Heart left ventricle (tissue), 16 donors: ENCODE data around the gene RAB33A. TPM values are rescaled to one million over a fixed set of nuclear protein-coding genes. Genes with fewer than 3 reads are reported as not detected.

Source experiments
- ATAC-seq, 4 donors: fragments of 200-7000 bp; cut with Tn5 transposase; one replicate each; pipeline ENCODE4 v1.9.1; 2020 to 2022; ENCODE audit warnings: moderate library complexity in 4 of 4, mild to moderate bottlenecking in 3 of 4, moderate number of reproducible peaks in 1 of 4
- DNase-seq, 5 donors: peaks; one replicate each; pipeline ENCODE4 v3.0.0-alpha.2; 2020
- H3K27ac ChIP-seq, 12 donors: fragments of 200-600 bp; sonication (generic) in 4 of 12; one replicate each; pipeline versions ENCODE4 v1.5.0 to v1.8.0; 2016 to 2022; ENCODE audit warnings: mild to moderate bottlenecking in 2 of 12
- H3K27me3 ChIP-seq, 9 donors: fragments of 200-600 bp; sonication (generic) in 2 of 9; one replicate each; pipeline versions ENCODE4 v1.5.1 to v1.8.0; 2016 to 2022; ENCODE audit warnings: mild to moderate bottlenecking in 3 of 9
- H3K36me3 ChIP-seq, 9 donors: fragments of 200-600 bp; sonication (generic) in 2 of 9; one replicate each; pipeline versions ENCODE4 v1.5.0 to v1.8.0; 2018 to 2022; ENCODE audit warnings: mild to moderate bottlenecking in 2 of 9
- H3K4me1 ChIP-seq, 12 donors: fragments of 200-600 bp; sonication (generic) in 4 of 12; one replicate each; pipeline versions ENCODE4 v1.5.0 to v1.8.0; 2016 to 2022; ENCODE audit warnings: mild to moderate bottlenecking in 3 of 12
- H3K4me3 ChIP-seq, 12 donors: fragments of 200-600 bp; sonication (generic) in 4 of 12; one replicate each; pipeline versions ENCODE4 v1.5.0 to v1.8.0; 2017 to 2022; ENCODE audit warnings: mild to moderate bottlenecking in 9 of 12, moderate library complexity in 4 of 12
- H3K9me3 ChIP-seq, 12 donors: fragments of 200-600 bp; sonication (generic) in 4 of 12; one replicate each; pipeline versions ENCODE4 v1.5.0 to v1.8.0; 2016 to 2022; ENCODE audit warnings: mild to moderate bottlenecking in 1 of 12
- POLR2A ChIP-seq, 2 donors: fragments of 450-650 bp; IDR thresholded peaks; one replicate each; pipeline ENCODE4 v1.6.1; 2017; ENCODE audit warnings: antibody characterized with exemption in 2 of 2, mild to moderate bottlenecking in 2 of 2, moderate library complexity in 2 of 2
- WGBS, 4 donors: extraction: QIAGEN DNeasy Blood & Tissue Kit in 2 of 4; methylation state at CpG; one replicate each; pipeline versions ENCODE4 v1.1.5 to v1.1.7; 2013 to 2018; 5-methylcytosine and 5-hydroxymethylcytosine counted together
- intact Hi-C, 10 donors: fragments of 100-400 bp; cut with DNase I; formaldehyde crosslinking; loops; one replicate each; pipeline versions ENCODE4 v1.11.1 to v1.14.2; 2022
- polyA plus RNA-seq, 2 donors: library from polyadenylated mRNA; stranded (reverse); fragments of 200-250 nt; gene quantifications; one replicate each; pipeline ENCODE4 v1.2.3, GENCODE V29; 2013
- total RNA-seq, 9 donors: library from RNA; depleted of rRNA in 2 of 9; stranded (reverse); fragments of >200 nt in 2 of 9; fragmentation: NEBNext Ultra II Directional in 3 of 9; extraction: Animal tissue kit (Norgen Biotek cat#: 25700) in 3 of 9; gene quantifications; one replicate each; pipeline versions ENCODE4 v1.1.0 to v1.2.4, GENCODE V29; 2016 to 2023
- TF ChIP-seq, protein P1 (sequence below), 12 donors: fragments of 200-600 bp; sonication (generic) in 4 of 12; IDR thresholded peaks; one replicate each; pipeline versions ENCODE4 v1.5.0 to v1.8.0; 2018 to 2022; ENCODE audit warnings: antibody characterized with exemption in 12 of 12, mild to moderate bottlenecking in 5 of 12
- donor health status: ischemic (EF 13 %, LVEDD 7.1; RV severe dilation, severe dysfunction).
- donor health status: healthy with polysubstance abuse.
- donor health status: DM: no; HTN: yes; CAD: no.
- donor health status: DM: no; HTN: no; CAD: no.
- donor health status: ischemic (EF 25% LVEDD 6.9; RV normal size, moderate dysfunction).
- donor health status: ischemic (EF 25% LVEDD 5.7; RV mildly dilated, moderate dysfunction).
- donor health status: healthy.
- donor health status: DM: yes; HTN: yes; CAD: no.
- donor health status: ischemic (EF 35%, LVEDD 5.7; RV mildly dilated, moderate dysfunction).
- donor health status: nonischemic (EF 11% LVEDD 7.7; RV severe dilation, severe dysfunction).
- donor health status: DM: yes; HTN: yes; CAD: no.
- donor health status: PGD.
- donor health status: ischemic (EF 29% LVEDD 5.4; RV normal size, mild dysfunction).
- donor health status: nonischemic (EF 23%, LVEDD 6.1; RV moderate dilation, normal function).

The RAB33A gene
- total and polyA plus RNA-seq, 11 donors, result 0.23 to 7.9 (median 1.5) TPM

DNA sequence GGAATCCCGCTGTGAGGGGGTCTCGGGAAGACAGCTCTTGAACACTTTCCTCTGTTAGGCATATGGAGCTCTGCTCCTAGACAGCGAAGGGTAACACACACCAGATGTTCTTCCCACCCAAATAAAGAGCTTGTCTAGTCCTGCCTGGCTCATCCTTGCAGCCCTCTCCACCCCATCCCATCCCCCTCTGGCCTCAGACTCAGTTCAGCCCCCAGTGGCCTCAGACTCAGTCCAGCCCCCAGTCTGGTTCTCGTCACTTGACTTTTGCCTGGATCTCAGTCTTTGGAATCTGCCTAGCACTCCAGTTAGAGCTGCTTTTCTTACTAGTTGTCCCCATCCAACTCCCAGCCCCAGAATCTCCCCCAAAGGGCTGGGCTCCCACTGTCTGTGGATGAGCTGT lies 14.9 kb downstream of the RAB33A start:
- DNase-seq (no peak), ATAC-seq (no peak)
- Histone ChIP-seq H3K9me3 (no peaks in the 10 kb centered on the region), H3K4me3 (no peak overlapping the region), H3K27me3 (no peaks in the 10 kb centered on the region), H3K27ac (no peak overlapping the region), H3K36me3 (no peaks in the 10 kb centered on the region), H3K4me1 (no peaks in the 10 kb centered on the region)
- intact Hi-C loops, result no loop called here
- TF ChIP-seq POLR2A (IDR thresholded peaks at IDR 0.05), result no peak
- TF ChIP-seq, protein P1, sequence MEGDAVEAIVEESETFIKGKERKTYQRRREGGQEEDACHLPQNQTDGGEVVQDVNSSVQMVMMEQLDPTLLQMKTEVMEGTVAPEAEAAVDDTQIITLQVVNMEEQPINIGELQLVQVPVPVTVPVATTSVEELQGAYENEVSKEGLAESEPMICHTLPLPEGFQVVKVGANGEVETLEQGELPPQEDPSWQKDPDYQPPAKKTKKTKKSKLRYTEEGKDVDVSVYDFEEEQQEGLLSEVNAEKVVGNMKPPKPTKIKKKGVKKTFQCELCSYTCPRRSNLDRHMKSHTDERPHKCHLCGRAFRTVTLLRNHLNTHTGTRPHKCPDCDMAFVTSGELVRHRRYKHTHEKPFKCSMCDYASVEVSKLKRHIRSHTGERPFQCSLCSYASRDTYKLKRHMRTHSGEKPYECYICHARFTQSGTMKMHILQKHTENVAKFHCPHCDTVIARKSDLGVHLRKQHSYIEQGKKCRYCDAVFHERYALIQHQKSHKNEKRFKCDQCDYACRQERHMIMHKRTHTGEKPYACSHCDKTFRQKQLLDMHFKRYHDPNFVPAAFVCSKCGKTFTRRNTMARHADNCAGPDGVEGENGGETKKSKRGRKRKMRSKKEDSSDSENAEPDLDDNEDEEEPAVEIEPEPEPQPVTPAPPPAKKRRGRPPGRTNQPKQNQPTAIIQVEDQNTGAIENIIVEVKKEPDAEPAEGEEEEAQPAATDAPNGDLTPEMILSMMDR (IDR thresholded peaks at IDR 0.05), result no peak
- 66 to 79% (median 73%) methylated on average over 4 of the region's 4 CpGs for WGBS, 4 donors

DNA sequence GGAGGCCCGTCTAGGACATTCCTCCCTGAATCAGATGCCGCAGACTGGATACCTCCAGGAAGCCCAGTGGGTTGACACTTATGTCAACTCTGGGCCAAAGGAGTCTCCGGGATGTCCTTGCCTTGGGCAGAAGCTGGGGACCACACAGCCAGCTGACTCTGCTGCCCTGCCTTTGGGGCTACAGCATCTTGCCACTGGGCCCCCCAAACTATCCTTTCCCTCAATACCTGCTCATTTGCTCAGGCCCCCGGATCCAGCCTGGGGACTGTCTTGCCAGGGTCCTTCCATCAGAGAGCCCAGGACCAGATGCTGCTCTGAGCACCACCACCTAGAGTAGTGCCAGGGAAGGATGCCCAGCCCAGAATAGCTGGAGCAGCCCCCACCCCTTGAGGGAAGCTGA lies 19.0 kb downstream of the RAB33A start:
- no peaks in the 10 kb centered on the region for H3K4me1 ChIP-seq
- peaks cover 0 to 4% (median 0%) of the 10 kb centered on the region in 9 donors for H3K27me3 ChIP-seq
- WGBS, 4 donors, result 76 to 100% (median 90%) methylated on average over 1 to 4 of the region's 4 CpGs
- no peaks in the 10 kb centered on the region for H3K9me3 ChIP-seq
- no peak for ATAC-seq
- no peak overlapping the region for H3K4me3 ChIP-seq
- H3K36me3 ChIP-seq, result no peaks in the 10 kb centered on the region
- intact Hi-C loops, result loop anchor here in 8 of 10 donors (2.0 to 10.0 kb wide), 7 partner anchors 46 to 586 kb away; no protein-coding TSS in a partner anchor
- TF ChIP-seq, protein P1 (IDR thresholded peaks at IDR 0.05), result no peak
- TF ChIP-seq POLR2A (IDR thresholded peaks at IDR 0.05), result no peak
- no peak overlapping the region for H3K27ac ChIP-seq
- DNase-seq, result no peak

DNA sequence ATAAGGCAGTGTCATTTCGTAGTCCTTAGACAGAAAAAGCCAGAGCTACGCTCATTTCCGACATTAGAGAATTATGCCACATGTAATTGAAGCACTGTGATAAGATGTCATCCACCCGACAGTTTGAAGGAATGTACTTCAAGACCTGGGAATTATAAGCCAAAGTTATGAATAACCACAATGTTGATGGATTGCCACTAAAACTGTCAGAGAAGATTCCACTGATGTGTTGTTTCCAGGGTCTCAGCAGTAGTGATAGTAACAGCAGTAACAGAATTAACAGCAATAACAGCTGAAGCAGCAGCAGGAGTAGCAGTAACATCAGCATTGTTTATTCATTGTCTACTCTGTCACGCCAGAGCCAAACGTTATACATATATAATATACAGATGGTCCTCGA lies 24.7 kb downstream of the RAB33A start:
- Histone ChIP-seq H3K36me3 (no peaks in the 10 kb centered on the region), H3K27me3 (peaks cover 0 to 7% (median 0%) of the 10 kb centered on the region in 9 donors), H3K4me3 (no peak overlapping the region), H3K9me3 (no peaks in the 10 kb centered on the region), H3K4me1 (no peaks in the 10 kb centered on the region), H3K27ac (no peak overlapping the region)
- TF ChIP-seq POLR2A (IDR thresholded peaks at IDR 0.05), result no peak
- TF ChIP-seq, protein P1 (IDR thresholded peaks at IDR 0.05), result no peak
- intact Hi-C loops, result loop anchor here in 7 of 10 donors (10.0 kb wide), 4 partner anchors 52 to 592 kb away; no protein-coding TSS in a partner anchor
- ATAC-seq, result no peak
- WGBS, 4 donors, result 70 to 75% (median 71%) methylated on average over 7 of the region's 7 CpGs
- no peak for DNase-seq

DNA sequence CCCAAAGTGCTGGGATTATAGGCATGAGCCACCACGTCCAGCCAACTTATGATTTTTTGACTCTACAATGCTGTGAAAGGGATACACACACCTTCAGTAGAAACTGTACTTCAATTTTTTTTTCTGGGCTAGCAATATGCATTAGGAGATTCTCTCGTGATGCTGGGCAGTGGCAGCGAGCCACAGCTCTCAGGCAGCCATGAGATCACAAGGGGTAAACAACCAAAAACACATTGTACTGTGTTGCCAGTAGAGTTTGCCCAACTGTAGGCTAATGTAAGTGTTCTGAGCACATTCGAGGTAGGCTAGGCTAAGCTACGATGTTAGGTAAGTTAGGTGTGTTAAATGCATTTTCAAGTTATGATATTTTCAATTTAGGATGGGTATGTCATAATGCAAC lies 25.7 kb downstream of the RAB33A start:
- 62 to 73% (median 64%) methylated on average over 5 of the region's 5 CpGs for WGBS, 4 donors
- TF ChIP-seq, protein P1 (IDR thresholded peaks at IDR 0.05), result no peak
- TF ChIP-seq POLR2A (IDR thresholded peaks at IDR 0.05), result no peak
- DNase-seq (no peak), ATAC-seq (no peak)
- Histone ChIP-seq H3K4me3 (no peak overlapping the region), H3K27me3 (peaks cover 0 to 7% (median 0%) of the 10 kb centered on the region in 9 donors), H3K4me1 (no peaks in the 10 kb centered on the region), H3K9me3 (no peaks in the 10 kb centered on the region), H3K36me3 (peaks cover 0 to 2% (median 0%) of the 10 kb centered on the region in 9 donors), H3K27ac (no peak overlapping the region)
- intact Hi-C loops, result loop anchor here in 7 of 10 donors (10.0 kb wide), 4 partner anchors 53 to 593 kb away; no protein-coding TSS in a partner anchor
